Thymus (tissue), 11 donors: ENCODE measurements around the gene SUPT20HL1. TPM values are rescaled to one million over a fixed set of nuclear protein-coding genes. Genes with fewer than 3 reads are reported as not detected.

Experiments used
- DNase-seq, 9 donors: peaks; one replicate each; pipeline ENCODE4 v3.0.0-alpha.2; 2013; ENCODE audit warnings: low spot score in 9 of 9, low read depth in 6 of 9, missing footprints in 1 of 9
- H3K27ac ChIP-seq, 2 donors: one replicate each; pipeline ENCODE4 v1.5.1; 2013; ENCODE audit warnings: control low read depth in 1 of 2, low read depth in 1 of 2, low read length in 1 of 2, mild to moderate bottlenecking in 1 of 2, moderate library complexity in 1 of 2
- H3K27me3 ChIP-seq, 2 donors: one replicate each; pipeline ENCODE4 v1.5.1; 2013; ENCODE audit warnings: low read length in 1 of 2; ENCODE audit not compliant: control insufficient read depth in 2 of 2, insufficient read depth in 1 of 2
- H3K36me3 ChIP-seq, 2 donors: one replicate each; pipeline ENCODE4 v1.5.1; 2013; ENCODE audit warnings: low read length in 1 of 2, mild to moderate bottlenecking in 1 of 2, moderate library complexity in 1 of 2; ENCODE audit not compliant: control insufficient read depth in 2 of 2, insufficient read depth in 2 of 2
- H3K4me1 ChIP-seq, 2 donors: one replicate each; pipeline ENCODE4 v1.5.1; 2013; ENCODE audit warnings: low read length in 2 of 2; ENCODE audit not compliant: control insufficient read depth in 2 of 2, insufficient read depth in 2 of 2
- H3K4me3 ChIP-seq, 2 donors: one replicate each; pipeline ENCODE4 v1.5.1; 2013; ENCODE audit warnings: low read length in 2 of 2, control low read depth in 1 of 2, mild to moderate bottlenecking in 1 of 2
- H3K9me3 ChIP-seq, 2 donors: one replicate each; pipeline ENCODE4 v1.5.1; 2013; ENCODE audit warnings: low read length in 1 of 2, mild to moderate bottlenecking in 1 of 2; ENCODE audit not compliant: control insufficient read depth in 2 of 2, insufficient read depth in 1 of 2
- WGBS: extraction: QIAGEN DNeasy Blood & Tissue Kit; methylation state at CpG from one replicate; pipeline ENCODE4 v1.1.7; 2013; 5-methylcytosine and 5-hydroxymethylcytosine counted together
- polyA plus RNA-seq: library from polyadenylated mRNA; stranded (reverse); fragments of 200-250 nt; gene quantifications from one replicate; pipeline ENCODE4 v1.2.3, GENCODE V29; 2013
- total RNA-seq: library from RNA; stranded (reverse); fragments of 120-200 nt; gene quantifications from one replicate; pipeline ENCODE4 v1.2.4, GENCODE V29; 2013
- donor health status: healthy.

The SUPT20HL1 gene
- total and polyA plus RNA-seq, 2 donors: 0.02 TPM; not detected in 1

DNA sequence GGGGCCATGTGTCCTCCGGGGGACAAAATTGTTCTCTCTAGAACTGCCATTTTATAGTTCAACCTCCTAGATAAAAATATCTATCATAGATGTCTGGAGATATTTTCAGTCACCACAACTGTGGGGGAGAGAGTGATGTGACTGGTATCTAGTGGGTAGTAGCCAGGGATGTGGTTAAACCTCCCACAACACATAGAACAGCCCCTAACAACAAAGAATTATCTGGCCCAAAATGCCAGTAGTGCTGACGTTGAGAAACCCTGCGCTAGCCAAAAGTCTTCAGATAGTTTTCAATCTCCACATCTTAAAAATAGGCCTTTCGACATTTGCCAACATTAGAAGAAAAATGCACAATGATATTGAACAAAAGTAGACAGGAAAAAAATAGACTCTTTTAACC lies 27.6 kb upstream of the SUPT20HL1 start:
- H3K9me3 ChIP-seq: no peaks in the 10 kb centered on the region
- 69% methylated on average over 4 of the region's 4 CpGs for WGBS

DNA sequence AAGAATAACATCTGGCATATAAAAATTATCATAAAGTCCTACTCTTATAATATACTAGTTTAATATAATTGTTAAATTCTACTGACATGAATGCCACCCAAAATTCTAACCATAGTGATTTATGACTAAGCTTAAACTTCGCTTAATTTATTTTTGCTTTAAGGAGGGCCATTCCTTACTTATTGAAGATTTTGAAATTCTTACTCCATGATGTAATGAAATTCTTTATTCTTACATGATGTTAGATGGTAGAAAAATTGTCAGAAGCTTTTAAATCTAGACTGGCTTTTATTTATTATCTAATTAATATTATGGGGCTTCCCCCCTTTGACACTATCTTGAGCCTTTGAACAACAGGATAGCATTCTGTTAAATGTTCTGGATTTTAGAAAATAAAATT lies 27.1 kb upstream of the SUPT20HL1 start:
- H3K9me3 ChIP-seq: no peaks in the 10 kb centered on the region
- 98% methylated on average over 1 of the region's 1 CpG for WGBS
- DNase-seq: no peak
- H3K27ac ChIP-seq: no peak overlapping the region
- H3K36me3 ChIP-seq: no peaks in the 10 kb centered on the region
- H3K4me1 ChIP-seq: no peaks in the 10 kb centered on the region
- H3K4me3 ChIP-seq: no peak overlapping the region
- H3K27me3 ChIP-seq: no peaks in the 10 kb centered on the region

More for the DNA sequence above, 27.6 kb upstream of the SUPT20HL1 start:
- no peaks in the 10 kb centered on the region for H3K4me1 ChIP-seq
- DNase-seq: no peak
- H3K27me3 ChIP-seq: no peaks in the 10 kb centered on the region
- H3K27ac ChIP-seq: no peak overlapping the region
- H3K36me3 ChIP-seq: no peaks in the 10 kb centered on the region
- H3K4me3 ChIP-seq: no peak overlapping the region

DNA sequence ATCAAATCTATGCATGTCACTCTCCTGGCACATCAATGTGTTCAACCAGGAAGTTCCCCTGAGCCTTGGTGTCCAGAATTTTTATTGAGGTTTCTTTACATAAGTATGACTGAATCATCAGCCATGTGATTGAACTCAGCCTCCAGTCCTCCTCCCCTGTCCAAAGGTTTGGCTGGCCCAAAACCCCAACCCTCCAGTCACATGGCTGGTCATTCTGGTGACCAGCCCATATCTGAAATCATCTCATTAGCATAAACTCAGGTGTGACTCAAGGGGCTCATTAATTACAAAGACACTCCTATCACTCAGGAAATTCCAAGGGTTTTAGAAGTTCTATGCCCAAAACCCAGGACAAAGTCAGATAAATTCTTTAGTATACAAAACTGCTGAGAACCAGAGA lies 26.0 kb upstream of the SUPT20HL1 start:
- Histone ChIP-seq H3K27ac (no peak overlapping the region), H3K9me3 (no peaks in the 10 kb centered on the region), H3K27me3 (no peaks in the 10 kb centered on the region), H3K4me3 (no peak overlapping the region), H3K36me3 (no peaks in the 10 kb centered on the region), H3K4me1 (no peaks in the 10 kb centered on the region)
- no peak for DNase-seq

DNA sequence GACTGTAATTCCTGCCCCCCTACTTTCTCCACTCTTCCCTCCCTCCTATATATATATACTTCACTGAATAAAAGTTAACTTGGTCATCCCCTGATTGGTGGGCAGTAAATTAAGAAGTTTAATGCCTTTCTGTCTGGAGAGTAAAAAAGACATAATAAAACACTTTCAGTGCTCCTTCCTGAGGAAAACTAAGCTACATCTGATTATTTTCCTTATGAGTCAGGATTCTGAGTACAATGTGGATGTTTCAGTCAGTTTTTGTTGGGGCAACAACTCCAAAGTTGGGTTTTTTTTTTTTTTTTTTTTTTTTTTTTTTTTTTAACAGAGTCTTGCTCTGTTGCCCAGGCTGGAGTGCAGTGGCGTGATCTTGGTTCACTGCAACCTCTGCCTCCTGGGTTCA lies 24.6 kb upstream of the SUPT20HL1 start:
- Histone ChIP-seq H3K27ac (no peak overlapping the region), H3K9me3 (no peaks in the 10 kb centered on the region), H3K4me3 (no peak overlapping the region), H3K36me3 (no peaks in the 10 kb centered on the region), H3K4me1 (no peaks in the 10 kb centered on the region), H3K27me3 (no peaks in the 10 kb centered on the region)
- 87% methylated on average over 1 of the region's 1 CpG for WGBS
- DNase-seq: no peak

DNA sequence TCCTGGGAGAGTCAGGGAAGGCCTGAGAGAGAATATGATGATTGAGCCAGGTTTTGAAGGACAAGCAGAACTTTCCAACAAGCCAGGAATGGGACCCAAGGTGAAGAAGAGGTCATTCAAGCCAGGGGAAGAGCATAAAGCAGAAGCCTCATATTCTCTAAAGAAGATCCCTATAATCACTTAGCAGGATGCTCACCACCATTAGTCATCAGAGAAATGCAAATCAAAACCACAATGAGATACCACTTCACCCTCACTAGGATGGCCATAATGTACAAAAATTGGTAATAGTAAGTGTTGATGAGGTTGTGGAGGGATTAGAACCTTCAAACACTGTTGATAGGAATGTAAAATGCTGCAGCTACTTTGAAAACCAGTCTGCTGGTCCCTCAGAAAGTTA lies 20.5 kb upstream of the SUPT20HL1 start:
- Histone ChIP-seq H3K9me3 (no peaks in the 10 kb centered on the region), H3K4me1 (no peaks in the 10 kb centered on the region), H3K27me3 (no peaks in the 10 kb centered on the region), H3K36me3 (no peaks in the 10 kb centered on the region), H3K4me3 (no peak overlapping the region), H3K27ac (no peak overlapping the region)
- DNase-seq: no peak

DNA sequence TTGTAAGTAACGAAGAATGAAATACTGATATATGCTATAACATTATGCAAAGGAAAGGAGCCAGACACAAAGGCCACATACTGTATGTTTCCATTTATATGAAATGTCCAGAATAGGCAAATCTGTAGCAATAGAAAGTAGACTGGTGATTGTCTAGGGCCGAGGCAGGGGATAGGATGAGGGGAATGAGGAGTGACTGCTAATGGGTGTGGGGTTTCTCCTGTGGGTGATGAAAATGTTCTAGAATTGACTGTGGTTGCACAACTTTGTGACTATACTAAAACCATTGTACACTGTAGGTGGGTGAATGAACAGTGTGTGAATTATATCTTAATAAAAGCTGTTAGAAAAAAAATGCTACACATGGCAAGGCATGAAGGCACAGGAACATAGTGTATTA lies 19.9 kb upstream of the SUPT20HL1 start:
- no peaks in the 10 kb centered on the region for H3K4me1 ChIP-seq
- no peak overlapping the region for H3K27ac ChIP-seq
- no peaks in the 10 kb centered on the region for H3K27me3 ChIP-seq
- 97% methylated on average over 2 of the region's 2 CpGs for WGBS
- no peaks in the 10 kb centered on the region for H3K36me3 ChIP-seq
- DNase-seq: no peak
- H3K9me3 ChIP-seq: no peaks in the 10 kb centered on the region
- no peak overlapping the region for H3K4me3 ChIP-seq

DNA sequence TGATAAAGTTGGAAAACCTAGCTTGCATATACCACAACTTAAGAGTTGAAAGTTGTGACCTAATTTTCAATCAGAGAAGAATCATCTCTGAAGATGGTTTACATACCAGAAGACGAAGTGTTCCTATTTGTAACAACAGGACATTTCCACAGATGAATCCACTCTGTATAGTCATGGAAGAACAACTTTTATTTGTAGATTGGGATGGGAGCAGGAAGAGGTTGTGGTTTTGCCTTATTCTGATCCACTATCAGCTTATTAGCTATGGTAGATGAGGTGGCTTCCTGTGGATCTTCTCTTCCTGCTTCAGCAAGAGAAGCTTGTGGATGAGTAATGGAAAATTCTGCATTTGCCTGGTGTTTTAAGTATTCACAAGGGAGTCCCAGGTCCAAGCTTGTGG lies 18.6 kb upstream of the SUPT20HL1 start:
- Histone ChIP-seq H3K4me1 (no peaks in the 10 kb centered on the region), H3K9me3 (no peaks in the 10 kb centered on the region), H3K4me3 (no peak overlapping the region), H3K27ac (no peak overlapping the region), H3K36me3 (no peaks in the 10 kb centered on the region), H3K27me3 (no peaks in the 10 kb centered on the region)
- DNase-seq: no peak
- 94% methylated on average over 1 of the region's 1 CpG for WGBS

DNA sequence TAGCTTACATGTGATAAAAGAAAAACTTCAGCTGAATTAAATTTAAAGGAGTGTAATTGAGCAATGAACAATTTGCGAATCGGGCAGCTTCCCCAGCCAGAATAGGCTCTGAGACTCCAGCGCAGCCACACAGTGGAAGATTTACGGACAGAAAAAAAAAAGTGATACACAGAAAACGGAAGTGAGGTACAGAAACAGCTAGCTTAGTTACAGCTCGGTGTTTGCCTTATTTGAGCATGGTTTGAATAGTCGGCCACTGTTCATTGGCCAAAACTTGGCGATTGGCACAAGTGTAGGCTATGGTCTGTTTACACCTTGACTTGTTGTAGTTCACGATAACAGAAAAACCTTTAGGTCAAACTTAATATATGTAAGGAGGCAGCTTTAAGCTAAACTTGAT lies 16.7 kb upstream of the SUPT20HL1 start:
- Histone ChIP-seq H3K4me1 (no peaks in the 10 kb centered on the region), H3K36me3 (no peaks in the 10 kb centered on the region), H3K9me3 (no peaks in the 10 kb centered on the region), H3K4me3 (no peak overlapping the region), H3K27ac (no peak overlapping the region), H3K27me3 (no peaks in the 10 kb centered on the region)
- 38% methylated on average over 9 of the region's 9 CpGs for WGBS
- peak in 1 of 9 donors; percentile 13 for DNase-seq

DNA sequence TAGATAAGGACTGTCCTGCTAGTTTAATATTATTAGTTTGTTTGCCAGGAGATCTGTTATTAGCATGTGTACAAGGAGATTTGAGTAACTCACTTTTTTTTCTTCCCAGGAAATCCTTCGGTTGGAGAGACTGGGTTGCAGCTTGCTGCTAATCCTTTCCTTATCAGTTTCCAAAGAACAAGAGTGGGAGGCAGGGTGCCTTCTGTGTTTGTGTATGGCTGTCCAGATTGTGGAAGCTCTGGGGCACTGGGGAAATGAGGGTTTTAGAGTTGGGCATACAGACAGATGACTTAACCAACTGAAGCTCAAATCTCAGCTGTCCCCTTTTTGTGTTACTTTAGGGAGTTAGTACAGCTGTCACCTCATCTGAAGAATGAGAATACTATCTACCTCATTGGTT lies 12.6 kb upstream of the SUPT20HL1 start:
- Histone ChIP-seq H3K4me3 (no peak overlapping the region), H3K27ac (no peak overlapping the region), H3K27me3 (no peaks in the 10 kb centered on the region), H3K9me3 (no peaks in the 10 kb centered on the region), H3K4me1 (no peaks in the 10 kb centered on the region), H3K36me3 (no peaks in the 10 kb centered on the region)
- no peak for DNase-seq
- 94% methylated on average over 1 of the region's 1 CpG for WGBS

DNA sequence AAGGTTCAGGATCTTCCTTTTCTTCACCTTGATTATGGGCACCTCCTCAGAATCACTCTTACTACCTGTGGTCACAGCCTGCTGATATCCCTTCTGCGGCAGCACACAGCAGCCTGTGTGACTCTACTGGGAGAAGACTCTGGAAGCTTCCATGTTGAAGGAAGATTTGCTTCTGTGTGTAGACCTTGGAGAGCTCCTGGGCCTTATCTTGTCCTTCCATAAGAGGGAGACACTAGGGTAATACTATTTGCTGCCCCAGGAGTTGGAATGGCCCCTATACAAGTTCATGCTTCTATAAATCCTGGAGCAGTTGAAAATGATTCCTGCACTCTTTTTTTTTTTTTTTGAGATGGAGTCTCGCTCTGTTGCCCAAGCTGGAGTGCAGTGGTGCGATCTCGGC lies 10.2 kb upstream of the SUPT20HL1 start:
- Histone ChIP-seq H3K4me3 (no peak overlapping the region), H3K27me3 (no peaks in the 10 kb centered on the region), H3K36me3 (no peaks in the 10 kb centered on the region), H3K4me1 (no peaks in the 10 kb centered on the region), H3K27ac (no peak overlapping the region), H3K9me3 (no peaks in the 10 kb centered on the region)
- DNase-seq: no peak
- WGBS: 97% methylated on average over 4 of the region's 4 CpGs
